Measurements from ENCODE around the gene UNC93B1.

Gene UNC93B1

DNA sequence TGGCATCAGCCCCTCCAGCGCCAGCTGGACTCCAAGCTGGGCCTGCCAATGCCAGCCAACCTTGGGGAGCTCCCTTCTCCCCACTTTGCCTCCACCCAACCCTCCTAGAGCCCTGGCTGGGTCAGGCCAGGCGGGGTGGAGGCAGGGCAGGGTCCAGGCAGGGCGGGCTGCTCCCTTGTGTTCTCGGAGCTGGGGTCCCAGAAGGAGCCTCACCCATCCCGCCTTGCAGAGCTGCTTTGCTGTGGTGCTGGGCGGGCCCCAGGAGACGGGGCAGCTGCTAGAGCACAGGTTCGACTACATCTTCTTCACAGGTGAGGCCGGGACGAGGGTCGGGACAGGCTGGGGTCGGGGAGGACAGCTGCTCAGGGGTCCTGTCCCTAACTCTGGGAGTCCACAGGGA is 15.6 kb upstream of the UNC93B1 start:
- TF ChIP-seq, protein P1, sequence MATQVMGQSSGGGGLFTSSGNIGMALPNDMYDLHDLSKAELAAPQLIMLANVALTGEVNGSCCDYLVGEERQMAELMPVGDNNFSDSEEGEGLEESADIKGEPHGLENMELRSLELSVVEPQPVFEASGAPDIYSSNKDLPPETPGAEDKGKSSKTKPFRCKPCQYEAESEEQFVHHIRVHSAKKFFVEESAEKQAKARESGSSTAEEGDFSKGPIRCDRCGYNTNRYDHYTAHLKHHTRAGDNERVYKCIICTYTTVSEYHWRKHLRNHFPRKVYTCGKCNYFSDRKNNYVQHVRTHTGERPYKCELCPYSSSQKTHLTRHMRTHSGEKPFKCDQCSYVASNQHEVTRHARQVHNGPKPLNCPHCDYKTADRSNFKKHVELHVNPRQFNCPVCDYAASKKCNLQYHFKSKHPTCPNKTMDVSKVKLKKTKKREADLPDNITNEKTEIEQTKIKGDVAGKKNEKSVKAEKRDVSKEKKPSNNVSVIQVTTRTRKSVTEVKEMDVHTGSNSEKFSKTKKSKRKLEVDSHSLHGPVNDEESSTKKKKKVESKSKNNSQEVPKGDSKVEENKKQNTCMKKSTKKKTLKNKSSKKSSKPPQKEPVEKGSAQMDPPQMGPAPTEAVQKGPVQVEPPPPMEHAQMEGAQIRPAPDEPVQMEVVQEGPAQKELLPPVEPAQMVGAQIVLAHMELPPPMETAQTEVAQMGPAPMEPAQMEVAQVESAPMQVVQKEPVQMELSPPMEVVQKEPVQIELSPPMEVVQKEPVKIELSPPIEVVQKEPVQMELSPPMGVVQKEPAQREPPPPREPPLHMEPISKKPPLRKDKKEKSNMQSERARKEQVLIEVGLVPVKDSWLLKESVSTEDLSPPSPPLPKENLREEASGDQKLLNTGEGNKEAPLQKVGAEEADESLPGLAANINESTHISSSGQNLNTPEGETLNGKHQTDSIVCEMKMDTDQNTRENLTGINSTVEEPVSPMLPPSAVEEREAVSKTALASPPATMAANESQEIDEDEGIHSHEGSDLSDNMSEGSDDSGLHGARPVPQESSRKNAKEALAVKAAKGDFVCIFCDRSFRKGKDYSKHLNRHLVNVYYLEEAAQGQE (IDR thresholded peaks at IDR 0.05; ENCODE audit: low read depth) = no peak
- TF ChIP-seq TCF12 (IDR thresholded peaks at IDR 0.05; ENCODE audit: low read depth) = no peak
- TF ChIP-seq CEBPB (IDR thresholded peaks at IDR 0.05) = no peak
- no peak for TF ChIP-seq NFIC (IDR thresholded peaks at IDR 0.05)
- no peak for TF ChIP-seq TAF1 (IDR thresholded peaks at IDR 0.05; ENCODE audit: low read depth)
- no peak for TF ChIP-seq TEAD4 (IDR thresholded peaks at IDR 0.05)
- TF ChIP-seq CREB1 (IDR thresholded peaks at IDR 0.05; ENCODE audit: low read depth) = no peak
- TF ChIP-seq, protein P2, sequence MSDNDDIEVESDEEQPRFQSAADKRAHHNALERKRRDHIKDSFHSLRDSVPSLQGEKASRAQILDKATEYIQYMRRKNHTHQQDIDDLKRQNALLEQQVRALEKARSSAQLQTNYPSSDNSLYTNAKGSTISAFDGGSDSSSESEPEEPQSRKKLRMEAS (IDR thresholded peaks at IDR 0.05) = no peak
- TF ChIP-seq ZBTB7A (IDR thresholded peaks at IDR 0.05; ENCODE audit: low read depth) = no peak
- no peak for TF ChIP-seq YY1 (IDR thresholded peaks at IDR 0.05; ENCODE audit: low read depth)
- no peak for TF ChIP-seq RAD21 (IDR thresholded peaks at IDR 0.05; ENCODE audit: low read depth)
- TF ChIP-seq FOXM1 (IDR thresholded peaks at IDR 0.05; ENCODE audit: borderline replicate concordance, low read depth) = no peak
- TF ChIP-seq, protein P3, sequence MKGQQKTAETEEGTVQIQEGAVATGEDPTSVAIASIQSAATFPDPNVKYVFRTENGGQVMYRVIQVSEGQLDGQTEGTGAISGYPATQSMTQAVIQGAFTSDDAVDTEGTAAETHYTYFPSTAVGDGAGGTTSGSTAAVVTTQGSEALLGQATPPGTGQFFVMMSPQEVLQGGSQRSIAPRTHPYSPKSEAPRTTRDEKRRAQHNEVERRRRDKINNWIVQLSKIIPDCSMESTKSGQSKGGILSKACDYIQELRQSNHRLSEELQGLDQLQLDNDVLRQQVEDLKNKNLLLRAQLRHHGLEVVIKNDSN (IDR thresholded peaks at IDR 0.05) = no peak
- TF ChIP-seq EGR1 (IDR thresholded peaks at IDR 0.05) = no peak
- TF ChIP-seq EP300 (IDR thresholded peaks at IDR 0.05; ENCODE audit: borderline replicate concordance) = no peak

DNA sequence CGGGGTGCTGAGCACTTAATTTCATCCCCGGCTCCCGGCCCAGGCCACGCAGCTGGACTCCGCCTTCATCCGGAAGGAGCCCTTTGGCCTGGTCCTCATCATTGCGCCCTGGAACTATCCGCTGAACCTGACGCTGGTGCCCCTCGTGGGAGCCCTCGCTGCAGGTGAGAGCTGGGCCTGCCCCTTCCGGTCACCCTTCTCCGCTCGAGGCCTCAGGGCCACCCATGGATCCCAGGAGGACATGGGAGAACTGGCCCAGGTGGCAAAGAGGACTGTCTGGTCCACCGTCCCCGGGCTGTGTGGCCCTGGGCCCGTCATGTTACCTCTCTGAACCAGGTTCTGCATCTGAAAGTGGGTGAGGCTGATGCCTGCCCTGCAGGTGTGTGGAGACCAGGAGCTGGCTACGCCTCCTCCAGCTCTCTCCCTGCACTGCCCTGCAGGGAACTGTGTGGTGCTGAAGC is 14.9 kb upstream of the UNC93B1 start:
- TF ChIP-seq CEBPB (IDR thresholded peaks at IDR 0.05) = no peak
- TF ChIP-seq, protein P2 (IDR thresholded peaks at IDR 0.05) = no peak
- no peak for TF ChIP-seq FOXM1 (IDR thresholded peaks at IDR 0.05; ENCODE audit: borderline replicate concordance, low read depth)
- no peak for TF ChIP-seq TEAD4 (IDR thresholded peaks at IDR 0.05)
- TF ChIP-seq EGR1 (IDR thresholded peaks at IDR 0.05) = no peak
- TF ChIP-seq YY1 (IDR thresholded peaks at IDR 0.05; ENCODE audit: low read depth) = no peak
- no peak for TF ChIP-seq NFIC (IDR thresholded peaks at IDR 0.05)

DNA sequence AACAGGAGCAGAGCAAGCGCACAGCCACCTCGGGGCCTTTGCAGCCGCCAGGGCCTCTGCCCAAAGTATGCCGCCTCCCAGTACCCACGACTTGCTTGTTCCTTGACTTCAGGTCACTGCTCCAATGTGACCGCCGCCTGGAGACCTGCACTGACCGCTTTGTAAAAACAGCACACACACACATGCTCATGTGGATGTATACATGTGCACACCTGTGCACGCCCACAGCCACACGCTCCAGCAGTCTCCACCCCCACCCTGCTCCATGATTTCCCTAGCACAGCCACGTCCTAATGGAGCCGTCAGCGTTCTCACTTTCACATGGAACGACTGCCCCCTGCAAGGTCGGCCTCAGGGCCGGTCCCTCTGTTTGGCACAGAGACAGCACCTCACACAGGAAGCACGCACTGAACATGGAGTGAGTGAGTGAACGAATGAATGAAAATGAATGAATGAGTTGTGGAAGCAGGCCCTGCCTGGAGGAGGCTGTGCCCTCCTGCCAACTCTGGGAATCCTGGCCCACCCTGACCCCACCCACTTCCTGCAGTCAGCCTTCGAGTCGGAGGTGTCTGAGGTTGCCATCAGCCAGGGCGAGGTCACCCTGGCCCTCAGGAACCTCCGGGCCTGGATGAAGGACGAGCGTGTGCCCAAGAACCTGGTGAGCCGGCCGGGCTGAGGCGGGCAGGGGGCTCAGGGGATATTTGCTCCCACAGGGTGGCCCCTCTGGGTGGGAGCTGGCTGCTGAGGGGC is 14.3 kb upstream of the UNC93B1 start:
- TF ChIP-seq NFIC (IDR thresholded peaks at IDR 0.05) (no peak), EP300 (IDR thresholded peaks at IDR 0.05; ENCODE audit: borderline replicate concordance) (no peak), TCF12 (IDR thresholded peaks at IDR 0.05; ENCODE audit: low read depth) (no peak), CREB1 (IDR thresholded peaks at IDR 0.05; ENCODE audit: low read depth) (no peak), EGR1 (IDR thresholded peaks at IDR 0.05) (no peak), TAF1 (IDR thresholded peaks at IDR 0.05; ENCODE audit: low read depth) (no peak), CEBPB (IDR thresholded peaks at IDR 0.05) (no peak), FOXM1 (IDR thresholded peaks at IDR 0.05; ENCODE audit: borderline replicate concordance, low read depth) (no peak), RAD21 (IDR thresholded peaks at IDR 0.05; ENCODE audit: low read depth) (no peak), TEAD4 (IDR thresholded peaks at IDR 0.05) (no peak), YY1 (IDR thresholded peaks at IDR 0.05; ENCODE audit: low read depth) (no peak)
- TF ChIP-seq, protein P3 (IDR thresholded peaks at IDR 0.05) = no peak
- TF ChIP-seq, protein P2 (IDR thresholded peaks at IDR 0.05) = no peak
- TF ChIP-seq, protein P1 (IDR thresholded peaks at IDR 0.05; ENCODE audit: low read depth) = no peak

DNA sequence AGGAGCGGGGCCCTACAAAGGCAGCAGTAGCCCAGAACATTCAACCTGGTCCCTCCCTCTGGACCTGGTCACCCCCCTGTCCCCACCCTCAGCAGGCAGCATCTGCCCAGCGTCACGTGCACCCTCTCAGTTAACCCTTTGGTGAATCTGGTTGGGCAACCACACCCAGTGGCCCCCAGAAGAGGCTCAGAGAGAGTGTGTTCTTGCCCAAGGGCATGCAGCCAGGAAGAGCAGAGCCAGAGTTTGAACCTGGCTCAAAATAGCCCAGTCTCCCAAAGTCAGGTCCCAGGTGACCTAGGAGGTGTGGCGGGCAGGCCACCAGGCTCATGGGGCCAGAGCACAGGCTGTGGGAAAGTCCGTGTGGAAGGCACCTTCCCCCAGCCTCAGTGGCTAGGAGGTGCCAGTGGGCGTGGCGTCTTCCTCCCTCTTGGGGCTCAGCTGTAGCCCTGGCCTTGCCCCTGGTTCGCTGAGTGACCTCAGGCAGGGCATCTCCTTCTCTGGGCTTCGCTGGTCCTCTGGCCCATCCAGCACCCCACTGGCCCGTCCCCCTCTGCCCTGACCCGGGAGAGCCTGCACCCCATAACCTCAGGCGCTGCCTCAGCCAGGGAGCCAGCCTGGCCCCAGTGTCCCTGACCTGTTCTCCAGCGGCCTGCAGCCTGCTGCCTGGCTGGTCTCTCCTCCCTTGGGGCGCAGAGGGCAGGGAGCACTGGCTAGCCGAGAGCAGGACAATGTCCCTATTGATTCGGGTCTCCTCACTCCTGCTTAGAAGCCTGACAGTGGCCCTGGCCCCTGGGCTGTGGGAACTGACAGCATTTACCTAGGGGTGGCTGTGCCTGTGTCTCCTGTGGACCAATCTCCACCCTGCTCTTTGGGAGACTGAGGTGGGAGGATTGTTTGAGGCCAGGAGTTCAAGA is 13.3 kb upstream of the UNC93B1 start:
- TF ChIP-seq TCF12 (IDR thresholded peaks at IDR 0.05; ENCODE audit: low read depth) (no peak), CREB1 (IDR thresholded peaks at IDR 0.05; ENCODE audit: low read depth) (no peak), TAF1 (IDR thresholded peaks at IDR 0.05; ENCODE audit: low read depth) (no peak), EP300 (IDR thresholded peaks at IDR 0.05; ENCODE audit: borderline replicate concordance) (no peak), RAD21 (IDR thresholded peaks at IDR 0.05; ENCODE audit: low read depth) (no peak), CEBPB (IDR thresholded peaks at IDR 0.05) (peak; percentile 18; the same call in 1 of the 2 replicates), YY1 (IDR thresholded peaks at IDR 0.05; ENCODE audit: low read depth) (no peak), TEAD4 (IDR thresholded peaks at IDR 0.05) (no peak), ZBTB7A (IDR thresholded peaks at IDR 0.05; ENCODE audit: low read depth) (no peak), FOXM1 (IDR thresholded peaks at IDR 0.05; ENCODE audit: borderline replicate concordance, low read depth) (no peak), NFIC (IDR thresholded peaks at IDR 0.05) (no peak), EGR1 (IDR thresholded peaks at IDR 0.05) (no peak)
- TF ChIP-seq, protein P3 (IDR thresholded peaks at IDR 0.05) = peak; percentile 88
- TF ChIP-seq, protein P2 (IDR thresholded peaks at IDR 0.05) = no peak; the same call in 1 of the 2 replicates
- TF ChIP-seq, protein P1 (IDR thresholded peaks at IDR 0.05; ENCODE audit: low read depth) = no peak

Data from Ishikawa (cell line).